Measurements from ENCODE around the gene FBXO7. TPM values are rescaled to one million over a fixed set of nuclear protein-coding genes. Genes with fewer than 3 reads are reported as not detected.

Gene FBXO7
- total RNA-seq, 1 experiment from 2014 or later: 47.8 TPM

DNA sequence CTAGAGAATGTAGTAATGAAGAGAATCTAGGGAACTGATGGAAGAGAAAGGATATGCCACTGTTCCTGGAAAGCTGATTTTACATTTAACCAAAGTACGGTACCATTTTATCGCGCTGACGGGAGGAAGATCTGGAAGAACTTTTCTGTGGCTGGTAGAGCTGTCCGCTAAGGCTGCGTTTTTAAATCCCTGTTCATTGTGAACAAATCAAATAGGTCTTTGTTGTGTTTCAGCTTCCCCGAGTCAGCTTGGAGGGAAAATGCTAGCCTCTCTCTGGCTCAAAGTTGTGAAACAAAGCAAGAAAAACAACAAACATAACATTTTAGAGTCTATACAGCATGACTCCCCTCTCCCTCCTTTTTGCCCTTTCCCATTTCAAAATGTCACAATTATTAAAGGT lies 34.4 kb downstream of the FBXO7 start:
- Histone ChIP-seq H3K79me1 (ENCODE audit: insufficient read depth, low read depth, low read length, poor library complexity, severe bottlenecking) (no peaks in the 10 kb centered on the region), H4K20me1 (ENCODE audit: control insufficient read depth, insufficient read depth, insufficient read length) (no peaks in the 10 kb centered on the region), H2BK20ac (ENCODE audit: low read depth, low read length, poor library complexity, severe bottlenecking) (no peak overlapping the region), H3K4ac (ENCODE audit: low read depth, low read length) (no peak overlapping the region), H2BK12ac (ENCODE audit: insufficient read length, low read depth, low read length) (no peak overlapping the region), H3K27me3 (ENCODE audit: insufficient read depth, low read length) (no peaks in the 10 kb centered on the region), H3K18ac (ENCODE audit: insufficient read length, low read depth, low read length) (no peak overlapping the region), H3K79me2 (ENCODE audit: insufficient read depth, low read length) (no peaks in the 10 kb centered on the region), H3K4me1 (ENCODE audit: insufficient read depth, low read length) (no peaks in the 10 kb centered on the region), H3K27ac (ENCODE audit: insufficient read length, low read depth, low read length) (no peak overlapping the region), H3K4me2 (ENCODE audit: insufficient read depth, insufficient read length, low read length) (no peak overlapping the region), H3T11ph (ENCODE audit: low read length) (no peak overlapping the region), H3K23me2 (ENCODE audit: insufficient read length, low read depth, low read length, poor library complexity, severe bottlenecking) (no peaks in the 10 kb centered on the region), H4K8ac (replicated peaks; ENCODE audit: insufficient read length, low read depth, low read length) (no peak overlapping the region), H2BK15ac (ENCODE audit: low read depth, low read length) (no peak overlapping the region), H3K9ac (ENCODE audit: extremely low read depth, insufficient read length, low read length) (no peak overlapping the region), H3K9me3 (ENCODE audit: control insufficient read depth, low read depth, low read length) (no peaks in the 10 kb centered on the region), H3K14ac (ENCODE audit: insufficient read depth, low read length) (no peak overlapping the region), H4K5ac (ENCODE audit: insufficient read length, low read depth, low read length) (no peak overlapping the region), H2AK5ac (ENCODE audit: insufficient read length, low read length) (no peak overlapping the region), H2BK120ac (ENCODE audit: low read depth, low read length, poor library complexity, severe bottlenecking) (no peak overlapping the region), H2BK5ac (ENCODE audit: insufficient read length, low read length) (no peak overlapping the region), H2AFZ (ENCODE audit: low read length) (no peak overlapping the region), H3K23ac (ENCODE audit: insufficient read length, low read depth, low read length) (no peak overlapping the region), H3K56ac (ENCODE audit: insufficient read length, low read depth, low read length) (no peak overlapping the region), H4K91ac (ENCODE audit: insufficient read length, low read depth, low read length) (no peak overlapping the region)
- peaks cover 13 to 19% of the 10 kb centered on the region in 2 experiments for H3K4me1 Mint-ChIP-seq
- H3K27ac Mint-ChIP-seq: no peak overlapping the region
- H3K36me3 Mint-ChIP-seq (ENCODE audit: insufficient read depth in 1 of 3, low read depth in 3 of 3): peaks cover 3 to 15% (median 9%) of the 10 kb centered on the region in 3 experiments; a peak in 6 of 7 replicates
- H3K9me3 Mint-ChIP-seq: no peaks in the 10 kb centered on the region
- H3K27me3 Mint-ChIP-seq (ENCODE audit: low read depth): peaks cover 10% of the 10 kb centered on the region
- TF ChIP-seq, protein P1, sequence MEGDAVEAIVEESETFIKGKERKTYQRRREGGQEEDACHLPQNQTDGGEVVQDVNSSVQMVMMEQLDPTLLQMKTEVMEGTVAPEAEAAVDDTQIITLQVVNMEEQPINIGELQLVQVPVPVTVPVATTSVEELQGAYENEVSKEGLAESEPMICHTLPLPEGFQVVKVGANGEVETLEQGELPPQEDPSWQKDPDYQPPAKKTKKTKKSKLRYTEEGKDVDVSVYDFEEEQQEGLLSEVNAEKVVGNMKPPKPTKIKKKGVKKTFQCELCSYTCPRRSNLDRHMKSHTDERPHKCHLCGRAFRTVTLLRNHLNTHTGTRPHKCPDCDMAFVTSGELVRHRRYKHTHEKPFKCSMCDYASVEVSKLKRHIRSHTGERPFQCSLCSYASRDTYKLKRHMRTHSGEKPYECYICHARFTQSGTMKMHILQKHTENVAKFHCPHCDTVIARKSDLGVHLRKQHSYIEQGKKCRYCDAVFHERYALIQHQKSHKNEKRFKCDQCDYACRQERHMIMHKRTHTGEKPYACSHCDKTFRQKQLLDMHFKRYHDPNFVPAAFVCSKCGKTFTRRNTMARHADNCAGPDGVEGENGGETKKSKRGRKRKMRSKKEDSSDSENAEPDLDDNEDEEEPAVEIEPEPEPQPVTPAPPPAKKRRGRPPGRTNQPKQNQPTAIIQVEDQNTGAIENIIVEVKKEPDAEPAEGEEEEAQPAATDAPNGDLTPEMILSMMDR (conservative IDR thresholded peaks at IDR 0.05): no peak
- H3K4me3 Mint-ChIP-seq: no peak overlapping the region
- DNase-seq: no peak
- no CpG with 5 or more reads among the region's 7 CpGs for WGBS (ENCODE audit: extremely low coverage, insufficient read length, low lambda C conversion rate)

Measured in H9 (cell line).